HG03139 (cell line): ENCODE measurements around the gene ABLIM2.

Experiments
- ATAC-seq: cut with Tn5 transposase; IDR thresholded peaks from one replicate; pipeline ENCODE4 v1.9.1; 2021; ENCODE audit not compliant: unreplicated experiment

Gene ABLIM2

DNA sequence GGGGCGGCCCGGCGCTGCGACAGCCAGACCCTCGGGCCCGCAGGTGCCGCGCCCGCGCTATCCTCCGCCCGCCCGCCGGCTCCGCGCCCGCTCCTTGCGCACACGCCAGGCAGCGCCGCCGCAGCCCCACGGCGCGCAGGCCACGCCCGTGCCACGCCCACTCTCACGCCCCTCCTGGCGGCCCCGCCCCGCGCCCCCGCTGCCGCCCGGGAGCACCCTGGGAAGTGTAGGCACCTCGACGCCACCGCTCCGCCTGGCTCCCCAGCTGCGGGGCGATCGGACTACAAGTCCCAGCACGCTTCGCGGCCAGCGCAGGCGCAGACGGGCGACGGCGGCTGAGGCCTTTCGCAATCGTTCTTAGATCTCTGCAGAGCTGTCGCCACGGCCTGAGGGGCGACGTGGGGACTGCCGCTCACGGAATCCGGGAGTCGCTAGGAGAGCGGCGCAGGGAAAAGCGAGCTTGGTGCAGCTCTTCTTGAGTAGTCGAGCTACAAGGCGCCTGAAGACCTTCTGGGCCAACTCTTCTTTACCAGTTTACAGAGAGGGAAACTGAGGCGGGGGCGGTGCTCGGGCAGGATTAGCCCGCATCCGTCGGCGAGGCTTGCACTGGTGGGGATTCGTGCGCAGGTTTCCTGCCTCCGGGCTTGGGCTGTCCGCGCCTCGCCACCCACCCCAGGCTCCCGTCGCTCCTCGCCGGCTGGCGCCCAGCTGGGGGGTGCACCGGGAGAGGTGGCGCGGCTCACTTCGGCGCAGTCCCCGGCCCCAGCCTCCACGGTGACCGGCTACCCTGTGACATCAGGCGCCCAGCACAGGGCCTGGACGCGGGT is at the start of gene ABLIM2:
Gene ABLIM2, minus strand, starts transcription at position 104 of the 827 bp plus-strand sequence. CDS start 124 bp downstream, outside the sequence.
- peak; percentile 98 for ATAC-seq

DNA sequence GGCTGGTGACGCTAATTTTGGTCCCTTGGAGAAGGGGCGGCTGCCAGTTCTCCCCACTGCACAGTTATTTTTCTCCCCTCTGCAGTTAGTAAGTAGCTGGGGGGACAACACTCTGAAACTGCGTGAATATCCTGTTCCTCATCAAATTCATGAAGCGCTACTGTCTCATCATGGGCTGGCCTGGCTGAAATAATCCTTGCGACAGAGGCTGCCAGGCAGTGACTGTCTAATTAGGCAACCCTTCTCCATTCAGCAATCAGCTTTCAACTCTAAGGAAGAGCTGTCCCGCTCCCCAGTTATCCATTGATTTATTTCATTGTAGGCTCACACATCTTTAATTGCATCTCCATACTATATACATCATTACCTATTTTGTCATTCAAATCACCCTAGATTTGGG is 48.7 kb upstream of the ABLIM2 start:
- no peak for ATAC-seq

DNA sequence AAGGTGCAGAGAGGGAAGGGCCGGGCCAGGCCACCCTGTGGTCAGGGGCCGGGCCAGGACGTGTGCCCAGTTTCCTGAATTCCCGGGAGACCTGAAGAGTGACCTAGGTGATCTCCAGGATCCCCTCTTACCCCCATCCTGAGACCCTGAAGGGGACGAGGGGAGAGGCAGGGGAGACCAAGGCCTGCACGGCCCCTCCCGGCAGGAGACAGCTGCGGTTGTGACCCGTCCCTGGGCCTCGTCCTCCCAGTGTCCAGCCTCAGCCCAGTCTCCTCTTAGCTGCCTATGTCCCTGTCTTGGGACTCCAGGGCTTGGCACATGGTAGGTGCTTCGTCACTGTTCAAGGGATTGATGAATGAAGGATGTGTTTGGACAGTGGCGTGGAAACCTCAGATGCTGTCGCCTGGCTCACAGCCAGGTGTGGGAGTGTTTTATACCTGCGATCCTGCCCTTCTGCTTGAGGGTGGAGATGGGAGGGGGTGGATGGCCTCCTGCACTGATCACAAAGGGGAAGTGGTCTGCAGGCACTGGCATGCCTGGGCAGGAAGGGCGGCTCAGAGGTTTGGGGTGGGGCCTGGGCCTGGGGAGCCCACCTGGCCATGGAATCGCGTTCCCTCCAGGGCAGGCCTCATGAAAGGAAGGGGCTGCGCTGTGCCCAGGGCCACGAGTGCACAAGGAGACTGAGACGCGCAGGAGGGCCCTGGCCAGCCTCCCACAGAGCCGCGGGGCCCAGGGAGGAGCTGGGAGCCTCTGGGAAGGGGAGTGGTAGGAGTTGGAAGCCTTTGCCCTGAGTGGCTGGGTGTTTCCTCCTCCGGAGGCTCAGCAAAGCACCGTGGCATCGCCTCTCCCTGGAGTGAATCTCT is 47.4 kb upstream of the ABLIM2 start:
- no peak for ATAC-seq

DNA sequence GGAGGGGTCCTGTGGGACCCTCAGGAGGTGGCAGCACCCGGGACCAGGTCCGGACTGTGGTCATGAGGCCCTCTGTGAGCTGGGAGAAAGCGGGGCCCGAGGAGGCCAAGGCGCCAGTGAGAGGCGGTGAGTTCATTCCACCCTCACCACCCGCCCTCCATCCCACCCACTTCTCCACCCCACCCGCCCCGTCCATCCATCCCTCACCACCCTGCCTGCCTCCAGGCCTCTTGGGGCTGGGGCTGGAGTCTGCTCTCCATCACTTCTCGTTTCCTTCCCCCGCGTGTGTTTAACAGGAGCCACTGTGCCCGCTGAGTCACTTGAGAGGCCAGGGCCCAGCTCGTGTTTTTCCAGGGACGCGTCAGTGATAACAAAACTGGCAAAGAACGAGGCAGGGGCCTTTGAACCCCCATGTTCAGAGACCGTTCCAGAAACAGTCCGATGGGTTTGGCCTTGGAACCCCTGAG is 46.7 kb upstream of the ABLIM2 start:
- ATAC-seq, result no peak

DNA sequence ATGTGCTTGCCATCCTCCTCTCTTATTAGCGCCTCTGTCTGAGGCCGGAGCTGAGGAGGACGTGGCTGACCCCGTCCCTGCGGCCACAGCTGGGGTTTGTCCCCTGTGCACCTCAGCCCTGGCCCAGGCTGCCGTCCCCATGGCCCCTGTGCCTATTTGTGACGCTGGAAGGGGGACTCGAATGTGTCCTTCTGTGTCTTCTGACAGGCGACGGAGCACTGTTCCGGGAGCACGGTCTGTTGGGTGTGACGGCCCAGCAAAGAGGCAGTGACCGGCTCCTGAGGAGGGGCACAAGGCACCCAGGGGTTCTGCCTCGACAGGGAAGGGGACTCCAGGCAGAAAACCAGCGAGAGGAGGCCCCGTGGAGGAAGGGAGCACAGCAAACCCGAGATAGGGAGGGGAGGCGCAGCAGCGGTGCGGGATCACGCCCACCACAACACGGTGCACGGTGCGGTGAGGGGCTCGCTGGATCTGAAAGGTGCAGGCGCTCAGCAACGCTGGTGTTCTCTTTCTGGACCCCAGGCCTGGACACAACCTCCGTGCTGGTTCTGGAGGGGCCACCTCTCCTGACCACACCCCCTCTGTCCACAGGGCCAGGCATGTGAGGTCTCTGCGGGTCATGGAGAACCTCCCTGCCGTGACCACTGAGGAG is 46.1 kb upstream of the ABLIM2 start:
- no peak for ATAC-seq

DNA sequence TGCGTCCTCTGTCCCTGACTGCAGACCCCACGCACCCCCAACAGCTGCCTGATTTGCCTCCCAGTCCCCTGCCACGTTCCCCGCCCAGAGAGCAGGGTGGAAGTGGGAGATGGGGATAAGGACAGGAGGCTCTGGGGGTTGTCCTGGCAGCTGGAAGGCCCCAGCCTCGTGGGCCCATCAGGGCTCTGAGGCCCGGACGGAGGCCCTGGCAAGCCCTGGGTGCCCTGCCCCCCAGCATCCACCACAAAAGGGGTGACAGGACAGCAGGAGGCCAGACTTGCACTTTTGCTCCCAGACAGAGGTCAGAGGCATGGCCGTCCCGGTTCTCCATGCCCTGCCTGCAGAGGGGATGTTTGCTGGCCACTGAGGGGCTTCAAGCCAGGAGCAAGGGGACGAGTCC is 45.2 kb upstream of the ABLIM2 start:
- no peak for ATAC-seq

DNA sequence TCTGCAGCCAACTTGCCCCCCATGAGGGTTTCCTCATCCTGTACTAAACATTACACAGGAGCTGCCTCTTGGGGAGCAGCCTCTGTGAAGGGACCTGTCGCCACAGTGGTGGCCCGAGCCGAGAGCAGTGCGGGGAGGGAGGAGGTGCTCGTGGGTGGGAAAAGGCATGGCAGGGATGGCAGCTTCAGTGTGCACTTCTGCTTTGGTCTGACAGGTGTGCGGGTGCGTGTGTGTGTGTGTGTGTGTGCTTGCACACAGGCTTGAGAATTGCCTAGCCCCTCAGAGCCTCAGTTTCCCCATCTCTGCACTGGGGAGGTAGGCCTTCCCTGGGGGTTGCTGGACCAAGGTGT is 44.4 kb upstream of the ABLIM2 start:
- no peak for ATAC-seq

DNA sequence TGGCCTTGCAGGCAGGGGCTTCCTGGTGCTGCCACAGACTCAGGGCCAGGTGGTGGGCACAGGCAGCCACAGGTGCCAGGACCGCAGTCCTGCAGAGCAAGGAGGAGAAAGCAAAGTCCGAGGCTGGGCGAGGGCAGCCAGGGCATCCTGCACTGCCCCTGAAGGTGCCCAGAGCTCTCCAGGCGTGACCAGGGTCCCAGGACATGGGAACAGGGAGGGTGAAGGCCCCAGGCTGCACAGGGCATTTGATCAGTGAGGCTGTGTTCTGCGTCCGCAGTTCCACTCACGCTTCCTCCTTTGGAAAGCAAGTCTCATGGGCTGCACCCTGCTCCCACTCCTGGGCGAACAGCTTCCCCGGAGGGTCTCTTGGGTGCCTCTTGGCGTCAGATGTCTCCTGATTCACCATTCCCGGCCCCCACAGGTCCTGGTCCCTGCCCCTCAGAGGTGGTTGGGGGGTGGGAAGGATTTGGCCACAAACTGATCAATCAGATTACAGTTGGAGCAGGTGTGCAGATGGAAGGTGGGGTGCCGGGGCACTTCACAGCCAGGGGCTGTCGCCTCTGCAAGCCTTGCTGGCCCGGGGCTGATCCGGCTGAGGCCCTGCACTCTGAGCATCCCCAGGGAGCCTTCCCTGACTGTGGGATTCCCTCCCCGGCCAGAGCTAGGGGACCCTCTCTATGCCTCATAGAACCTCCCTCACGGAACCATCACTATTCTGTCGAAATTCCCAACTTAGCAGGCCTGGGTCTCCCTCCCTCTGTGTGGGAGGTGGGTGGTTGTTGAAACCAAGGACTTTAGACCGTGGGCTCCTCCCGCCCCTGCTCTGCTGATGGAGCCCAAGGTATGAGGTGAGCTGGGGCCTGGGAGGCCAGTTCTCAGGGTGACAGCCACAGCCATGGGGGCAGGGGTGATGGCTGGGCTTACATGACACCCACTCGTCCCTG is 43.8 kb upstream of the ABLIM2 start:
- ATAC-seq, result no peak

DNA sequence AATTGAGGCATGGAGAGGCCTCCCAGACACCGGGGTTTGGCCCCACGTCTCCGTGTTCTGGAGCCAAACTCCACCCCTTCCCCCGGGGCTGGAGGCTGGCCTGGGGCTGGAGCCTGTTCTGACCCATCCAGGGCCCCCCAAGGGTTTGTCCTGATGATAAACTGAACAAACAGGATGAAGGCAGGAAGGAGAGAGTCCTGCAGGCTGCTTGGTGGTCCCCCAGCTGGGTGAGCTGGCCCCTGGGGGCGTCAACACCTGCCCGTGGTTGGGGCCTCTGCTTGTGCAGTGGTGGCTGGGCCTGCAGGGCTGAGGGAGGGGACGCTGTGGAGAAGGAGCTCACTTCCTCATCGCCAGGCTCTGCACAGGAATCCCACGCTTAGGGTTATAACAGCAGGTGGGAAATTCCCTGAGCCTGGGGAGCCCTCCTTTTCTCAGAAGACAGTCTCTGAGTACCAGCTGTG is 42.7 kb upstream of the ABLIM2 start:
- ATAC-seq, result peak; percentile 28

DNA sequence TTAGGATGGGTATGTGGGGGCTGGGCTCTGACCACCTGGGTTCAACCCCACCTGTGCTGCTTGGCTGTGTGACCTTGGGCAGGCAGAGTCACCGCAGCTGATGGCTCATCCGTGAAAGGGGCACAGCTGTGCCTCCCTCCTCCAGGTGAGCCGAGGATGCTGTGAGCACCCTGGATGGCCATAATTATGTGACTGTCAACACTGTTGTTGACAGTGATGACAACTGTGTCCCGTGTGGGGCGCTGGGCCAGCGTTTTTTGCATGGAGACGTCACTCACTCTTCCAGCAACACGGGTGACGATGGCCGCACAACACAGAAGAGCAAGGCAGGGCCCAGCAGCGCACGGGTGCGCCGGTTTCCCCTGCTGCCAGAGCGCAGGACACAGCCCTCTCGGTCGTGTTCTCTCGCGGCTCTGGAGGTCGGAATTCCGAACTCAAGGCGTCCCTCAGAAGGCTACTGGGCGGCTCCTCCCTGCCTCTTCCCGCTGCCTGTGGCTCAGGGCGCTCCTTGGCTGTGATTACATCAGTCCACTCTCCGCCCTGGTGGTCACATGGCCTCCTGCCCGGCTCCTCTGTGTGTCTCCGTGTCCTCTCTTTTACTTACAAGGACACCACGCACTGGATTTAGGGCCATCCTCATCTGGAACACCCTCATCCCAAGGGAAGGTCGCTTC is 41.8 kb upstream of the ABLIM2 start:
- ATAC-seq, result no peak

DNA sequence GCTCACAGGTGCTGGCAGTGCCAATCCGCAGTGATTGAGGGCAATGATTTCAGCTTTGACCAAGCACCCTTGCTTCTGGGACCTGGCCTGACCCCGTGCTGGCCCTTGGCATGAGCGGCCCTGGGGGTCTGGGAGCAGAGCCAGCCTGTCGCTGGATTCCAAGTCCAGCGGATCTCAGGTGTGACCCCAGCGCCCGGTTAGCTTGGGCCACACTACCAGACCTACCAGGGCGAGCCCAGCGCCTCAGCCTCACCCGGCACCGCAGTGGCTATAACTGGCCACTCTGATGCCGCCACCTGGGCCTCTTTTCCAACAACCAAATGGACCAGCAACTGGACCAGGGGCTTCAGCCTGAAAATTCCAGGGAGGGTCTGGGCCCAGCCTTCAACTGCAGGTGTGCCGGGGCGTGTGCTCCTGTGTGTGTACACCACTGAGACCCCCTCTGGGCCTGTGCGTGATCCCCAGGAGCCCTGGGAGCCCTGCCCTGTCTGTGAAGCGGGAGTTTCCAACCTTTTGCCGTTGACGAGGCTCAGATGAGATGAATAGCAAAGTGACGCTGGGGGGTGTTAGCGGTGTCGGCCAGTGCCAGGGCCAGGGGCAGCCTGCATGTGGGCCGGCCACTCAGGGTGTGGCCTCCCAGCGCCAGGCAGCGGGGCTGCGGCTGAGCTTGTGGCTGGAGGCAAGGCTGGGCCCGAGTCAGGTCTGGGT is 41.1 kb upstream of the ABLIM2 start:
- ATAC-seq, result no peak

DNA sequence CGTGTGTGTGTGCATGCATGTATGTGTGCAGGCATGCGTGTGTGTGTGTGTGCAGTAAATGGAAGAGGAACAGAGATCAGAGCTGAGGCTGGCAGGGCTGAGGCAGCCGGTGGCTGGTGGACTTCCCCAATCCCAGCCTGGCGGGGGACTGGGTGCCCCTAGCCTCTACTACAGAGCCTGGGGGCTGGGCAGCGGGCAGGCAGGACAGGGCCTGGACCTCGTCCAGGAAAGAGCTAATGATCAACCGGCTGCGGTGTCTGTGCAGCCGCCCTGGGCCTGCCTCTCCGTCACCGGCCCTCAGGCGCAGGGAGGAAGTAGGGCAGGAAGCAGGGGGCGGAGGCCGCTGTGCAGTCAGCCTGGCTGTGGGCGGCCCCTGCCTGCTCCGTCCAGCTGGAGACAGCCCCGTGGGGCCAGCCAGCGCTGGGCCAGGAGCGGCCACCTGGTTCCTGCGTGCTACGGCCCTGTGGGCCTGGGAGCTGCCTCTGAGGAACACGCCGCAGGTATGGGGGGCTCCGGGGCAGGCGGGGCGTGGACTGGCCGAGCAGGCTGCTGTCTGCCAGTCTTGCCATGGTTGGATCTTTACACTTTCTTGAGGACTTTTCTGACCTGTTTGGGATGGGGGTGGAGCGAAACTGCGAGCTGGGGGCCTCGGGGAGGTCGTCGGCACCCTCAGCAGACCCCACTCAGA is 40.4 kb upstream of the ABLIM2 start, which contains the start of gene SH3TC1:
Gene SH3TC1, plus strand, starts transcription at position 385 of the 688 bp plus-strand sequence. CDS start 5,905 bp downstream, outside the sequence.
- peak; percentile 66 for ATAC-seq

DNA sequence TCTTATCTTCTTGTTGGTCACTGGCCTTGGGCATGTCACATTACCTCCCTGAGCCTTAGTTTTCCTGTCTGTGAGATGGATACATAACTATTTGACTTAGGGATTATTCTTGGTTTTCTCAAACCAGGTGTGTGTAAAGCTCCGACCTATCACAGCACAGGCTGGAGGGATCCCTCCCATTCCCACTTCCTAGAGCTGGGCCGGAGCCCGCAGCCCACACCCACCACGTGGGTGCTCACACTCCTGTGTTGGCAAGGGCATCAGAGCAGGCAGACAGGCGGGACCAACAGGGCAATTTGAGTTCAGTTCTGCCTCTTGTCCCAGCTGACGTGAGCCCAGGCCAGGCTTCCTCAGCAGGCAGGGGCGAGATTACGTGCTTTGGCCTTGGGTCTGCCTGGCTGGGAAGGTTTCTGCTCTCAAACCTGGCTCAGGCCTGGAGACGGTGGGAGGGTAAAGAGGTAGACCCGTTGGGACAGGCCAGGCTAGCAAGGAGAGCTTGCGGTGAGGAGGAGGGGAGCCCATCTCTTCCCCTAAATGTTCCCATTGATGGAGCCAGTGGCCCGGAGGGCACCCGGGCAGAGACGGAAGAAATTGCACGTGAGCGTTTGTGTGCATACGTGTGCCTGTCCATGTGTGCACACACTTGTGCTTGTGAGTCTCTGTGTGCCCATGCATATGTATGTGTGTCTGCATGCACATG is 39.7 kb upstream of the ABLIM2 start:
- no peak for ATAC-seq

DNA sequence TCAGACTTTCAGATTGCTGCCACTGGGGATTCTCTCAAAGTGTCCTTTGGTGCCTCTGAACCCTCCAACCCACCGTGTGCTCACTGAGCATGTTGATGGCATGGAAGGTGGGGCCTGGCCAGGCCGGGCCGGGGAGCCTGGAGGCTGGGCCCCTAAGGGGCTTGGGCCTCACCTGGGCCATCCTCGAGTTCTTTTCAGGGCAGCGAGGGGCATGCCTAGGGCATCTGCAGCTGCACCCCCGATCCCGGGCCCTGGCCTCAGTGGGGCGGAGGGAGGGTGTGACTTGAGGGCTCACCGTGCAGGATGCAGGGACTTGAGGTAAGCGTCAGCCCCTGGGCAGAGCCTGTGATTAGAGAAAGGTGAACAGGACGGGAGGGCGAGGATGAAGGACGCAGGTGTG is 38.9 kb upstream of the ABLIM2 start:
- no peak for ATAC-seq

DNA sequence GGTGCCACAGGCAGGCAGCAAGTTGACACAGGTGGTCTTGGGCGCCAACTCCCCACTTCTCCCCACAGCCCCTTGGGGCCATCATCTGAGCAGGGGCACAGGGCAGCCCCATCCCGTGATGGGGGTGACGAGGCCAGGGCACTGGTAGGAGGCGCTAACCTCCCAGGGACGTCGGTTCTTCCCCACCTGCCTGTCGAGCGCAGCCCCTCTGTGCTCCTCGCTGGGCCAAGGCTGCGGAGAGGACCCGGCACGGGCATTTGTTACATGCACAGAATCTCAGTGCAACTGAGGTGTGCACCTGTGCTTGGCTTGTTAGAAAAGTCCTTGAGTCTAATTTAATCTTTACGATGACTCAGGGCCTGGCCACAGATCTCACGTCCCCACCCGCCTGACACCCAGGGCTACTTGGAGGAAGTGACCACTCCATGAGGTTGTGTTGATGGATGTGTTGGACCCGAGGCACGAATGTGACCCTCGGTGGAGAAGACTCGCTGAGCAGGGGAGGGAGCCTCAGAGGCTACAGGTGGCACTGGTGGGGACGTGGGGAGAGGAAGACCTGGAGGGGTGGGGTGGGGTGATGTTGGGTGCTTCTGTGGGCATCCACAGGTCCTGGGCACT is 37.3 kb upstream of the ABLIM2 start:
- no peak for ATAC-seq

DNA sequence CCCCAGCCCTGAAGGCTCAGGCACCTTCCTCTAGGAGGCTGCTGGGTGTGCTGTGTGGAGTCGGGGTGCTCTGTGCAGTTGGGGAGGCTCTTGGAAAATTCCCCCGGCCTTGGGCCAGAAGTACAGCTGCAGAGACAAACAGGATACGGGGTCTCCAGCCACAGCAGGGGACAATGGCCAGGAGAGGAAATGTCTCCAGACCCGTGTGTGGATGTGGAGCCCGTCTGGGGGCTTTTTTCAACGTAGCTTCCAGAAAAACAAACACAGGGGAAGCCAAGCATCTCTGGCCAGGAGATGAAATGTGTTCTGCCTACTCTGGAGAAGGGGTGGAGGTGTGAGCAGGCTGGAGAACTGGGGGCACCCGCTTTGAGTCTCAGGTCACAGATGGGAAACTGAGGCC is 36.8 kb upstream of the ABLIM2 start:
- no peak for ATAC-seq
